ENCODE results near the gene ITGA2. TPM values are rescaled to one million over a fixed set of nuclear protein-coding genes. Genes with fewer than 3 reads are reported as not detected.
A peak's percentile ranks its signal among the peaks of the same experiment; 100 is the strongest.

ITGA2 gene
- total RNA-seq, 2 donors from 2014 or later: 0.79 to 1.7 TPM

- DNase-seq (no peak), ATAC-seq (replicated peaks in 1 of 2) (no peak)
- Mint-ChIP-seq H3K27ac (no peak overlapping the region), H3K36me3 (ENCODE audit: insufficient read depth in 2 of 2) (peaks cover 0 to 3% of the 10 kb centered on the region in 2 donors), H3K4me3 (no peak overlapping the region), H3K27me3 (ENCODE audit: low read depth) (peaks cover 60% of the 10 kb centered on the region), H3K4me1 (ENCODE audit: low read depth) (peaks cover 8% of the 10 kb centered on the region), H3K9me3 (no peaks in the 10 kb centered on the region)
These were observed 74.0 kb downstream of the ITGA2 start for GRCh38 chr5:53063176-53063575.

DNA sequence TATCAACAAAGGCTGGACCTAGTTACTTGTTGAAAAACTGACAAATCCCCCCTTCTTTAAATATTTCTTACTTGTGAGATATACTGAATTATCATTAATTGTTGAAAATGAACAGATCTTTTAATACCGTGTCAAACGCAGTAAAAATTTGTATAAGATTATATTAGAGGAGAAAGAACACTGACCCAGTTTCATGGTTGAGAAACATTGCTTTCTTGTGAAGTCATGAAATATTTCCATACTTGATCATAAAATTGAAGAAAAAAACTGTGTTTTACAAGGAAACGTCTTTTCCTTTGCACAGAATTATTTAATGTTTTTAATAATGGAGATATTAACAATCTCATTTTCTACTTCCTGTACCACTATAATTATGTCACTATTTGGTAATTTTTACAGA is 74.6 kb downstream of the ITGA2 start:
- Mint-ChIP-seq H3K27me3 (ENCODE audit: low read depth) (peaks cover 54% of the 10 kb centered on the region), H3K4me1 (ENCODE audit: low read depth) (peaks cover 8% of the 10 kb centered on the region), H3K9me3 (no peaks in the 10 kb centered on the region), H3K4me3 (no peak overlapping the region), H3K27ac (no peak overlapping the region), H3K36me3 (ENCODE audit: insufficient read depth in 2 of 2) (peaks cover 0 to 3% of the 10 kb centered on the region in 2 donors)
- DNase-seq (no peak), ATAC-seq (replicated peaks in 1 of 2) (no peak)

GRCh38 chr5:53066088-53066487 is 76.9 kb downstream of the ITGA2 start:
- ATAC-seq (replicated peaks in 1 of 2) (no peak), DNase-seq (no peak)
- Mint-ChIP-seq H3K4me1 (ENCODE audit: low read depth) (peaks cover 24% of the 10 kb centered on the region), H3K27me3 (ENCODE audit: low read depth) (peaks cover 31% of the 10 kb centered on the region), H3K4me3 (no peak overlapping the region), H3K36me3 (ENCODE audit: insufficient read depth in 2 of 2) (peaks cover 0 to 1% of the 10 kb centered on the region in 2 donors), H3K27ac (no peak overlapping the region), H3K9me3 (no peaks in the 10 kb centered on the region)

DNA sequence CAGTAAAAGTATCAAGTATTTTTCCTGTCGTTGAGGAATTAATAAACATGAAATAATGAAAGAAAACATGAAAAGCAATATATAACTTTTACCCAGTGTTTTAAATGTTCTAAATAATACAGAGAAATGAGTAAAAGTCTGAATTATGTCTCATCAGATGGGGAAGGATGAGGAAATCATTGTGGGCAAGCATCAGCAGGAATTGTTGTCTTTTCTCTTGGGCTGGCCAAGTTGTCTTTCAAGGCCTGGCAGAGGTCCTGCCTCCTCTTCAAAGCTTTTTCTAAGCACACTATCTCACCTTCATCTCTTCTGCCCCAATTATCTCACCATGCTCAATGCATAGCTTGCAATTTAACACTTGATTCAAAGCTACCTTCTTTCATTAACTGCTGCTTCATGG is 78.5 kb downstream of the ITGA2 start:
- ATAC-seq (replicated peaks in 1 of 2) (no peak), DNase-seq (no peak)
- peaks cover 0 to 1% of the 10 kb centered on the region in 2 donors for H3K36me3 Mint-ChIP-seq (ENCODE audit: insufficient read depth in 2 of 2)
- H3K9me3 Mint-ChIP-seq: no peaks in the 10 kb centered on the region
- H3K27ac Mint-ChIP-seq: no peak overlapping the region
- no peak overlapping the region for H3K4me3 Mint-ChIP-seq
- H3K27me3 Mint-ChIP-seq (ENCODE audit: low read depth): peaks cover 30% of the 10 kb centered on the region
- H3K4me1 Mint-ChIP-seq (ENCODE audit: low read depth): peaks cover 29% of the 10 kb centered on the region

DNA sequence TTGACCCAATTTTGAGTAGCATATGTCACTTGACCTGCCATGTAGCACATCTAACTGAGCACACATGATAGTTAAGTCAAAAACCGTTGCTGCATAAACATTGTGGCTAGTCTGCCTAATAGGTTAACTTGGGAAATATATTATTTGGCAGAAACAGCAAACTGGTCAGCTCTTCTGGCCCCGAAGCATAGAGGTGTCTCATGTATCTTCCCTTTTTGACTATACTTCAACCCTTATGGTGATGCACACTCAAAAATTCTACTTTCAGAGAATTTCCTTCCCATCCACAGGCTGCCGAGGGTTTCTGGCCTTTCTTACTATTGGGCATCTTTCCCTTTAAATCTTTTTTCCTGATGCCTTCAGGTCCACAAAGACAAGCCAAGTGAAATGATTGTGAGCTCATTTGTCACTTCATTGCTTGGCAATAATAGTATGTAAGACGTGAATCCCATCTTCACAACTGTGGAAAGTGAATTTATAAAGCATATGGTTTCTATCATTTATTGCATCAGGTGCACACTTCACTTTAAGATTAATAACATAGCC is 79.2 kb downstream of the ITGA2 start:
- no peak for ATAC-seq (replicated peaks in 1 of 2)
- no peak for DNase-seq
- Mint-ChIP-seq H3K4me1 (ENCODE audit: low read depth) (peaks cover 29% of the 10 kb centered on the region), H3K9me3 (no peaks in the 10 kb centered on the region), H3K36me3 (ENCODE audit: insufficient read depth in 2 of 2) (peaks cover 0 to 1% of the 10 kb centered on the region in 2 donors), H3K27me3 (ENCODE audit: low read depth) (peaks cover 35% of the 10 kb centered on the region), H3K4me3 (no peak overlapping the region), H3K27ac (no peak overlapping the region)

DNA sequence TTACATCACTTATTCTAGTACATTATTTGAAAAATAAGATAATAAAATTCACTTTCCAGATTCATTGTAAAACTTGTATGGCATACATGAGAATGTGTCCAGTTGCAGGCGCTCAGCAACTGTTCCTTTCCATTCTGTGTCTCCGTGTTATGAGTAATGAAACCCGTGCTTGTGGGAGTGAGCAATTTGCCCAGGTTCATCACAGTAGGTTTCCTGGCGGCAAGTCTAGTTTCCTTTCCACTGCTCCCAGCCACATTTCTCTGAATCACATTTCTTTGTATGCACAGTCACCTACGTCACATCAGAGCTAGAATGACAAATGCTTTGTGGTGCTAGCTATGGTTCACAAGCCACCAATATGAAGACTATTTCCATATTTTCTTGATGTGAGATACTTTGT is 80.5 kb downstream of the ITGA2 start:
- peaks cover 0 to 1% of the 10 kb centered on the region in 2 donors for H3K36me3 Mint-ChIP-seq (ENCODE audit: insufficient read depth in 2 of 2)
- H3K27ac Mint-ChIP-seq: peak overlapping the region; percentile 75
- H3K4me1 Mint-ChIP-seq (ENCODE audit: low read depth): peaks cover 29% of the 10 kb centered on the region
- DNase-seq: peak; percentile 76 to 81
- no peaks in the 10 kb centered on the region for H3K9me3 Mint-ChIP-seq
- peak; percentile 99 for ATAC-seq (replicated peaks in 1 of 2)
- peaks cover 42% of the 10 kb centered on the region for H3K27me3 Mint-ChIP-seq (ENCODE audit: low read depth)
- H3K4me3 Mint-ChIP-seq: peak overlapping the region; percentile 6 to 38

DNA sequence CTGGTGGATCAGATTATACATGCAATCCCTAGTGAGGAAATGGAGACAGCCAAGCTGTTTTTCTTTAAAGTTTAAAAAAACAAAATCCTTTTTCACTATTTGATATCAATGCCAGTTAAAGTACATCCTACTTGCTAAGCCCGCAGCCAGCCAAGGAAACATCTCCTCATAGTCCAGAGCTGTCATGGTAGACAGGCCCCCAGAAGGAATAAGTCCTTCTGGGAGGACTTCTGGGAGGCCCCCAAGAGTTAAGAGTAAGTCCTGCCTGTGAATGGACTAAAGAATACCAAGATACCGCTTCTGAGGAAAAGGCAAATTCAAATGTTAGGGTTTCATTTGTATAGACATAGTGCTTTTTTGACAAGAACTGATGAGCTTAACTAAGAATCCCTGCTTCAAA is 82.1 kb downstream of the ITGA2 start:
- ATAC-seq (replicated peaks in 1 of 2) (no peak), DNase-seq (no peak)
- peaks cover 29% of the 10 kb centered on the region for H3K4me1 Mint-ChIP-seq (ENCODE audit: low read depth)
- peaks cover 0 to 1% of the 10 kb centered on the region in 2 donors for H3K36me3 Mint-ChIP-seq (ENCODE audit: insufficient read depth in 2 of 2)
- H3K4me3 Mint-ChIP-seq: no peak overlapping the region
- peaks cover 44% of the 10 kb centered on the region for H3K27me3 Mint-ChIP-seq (ENCODE audit: low read depth)
- no peaks in the 10 kb centered on the region for H3K9me3 Mint-ChIP-seq
- H3K27ac Mint-ChIP-seq: no peak overlapping the region

DNA sequence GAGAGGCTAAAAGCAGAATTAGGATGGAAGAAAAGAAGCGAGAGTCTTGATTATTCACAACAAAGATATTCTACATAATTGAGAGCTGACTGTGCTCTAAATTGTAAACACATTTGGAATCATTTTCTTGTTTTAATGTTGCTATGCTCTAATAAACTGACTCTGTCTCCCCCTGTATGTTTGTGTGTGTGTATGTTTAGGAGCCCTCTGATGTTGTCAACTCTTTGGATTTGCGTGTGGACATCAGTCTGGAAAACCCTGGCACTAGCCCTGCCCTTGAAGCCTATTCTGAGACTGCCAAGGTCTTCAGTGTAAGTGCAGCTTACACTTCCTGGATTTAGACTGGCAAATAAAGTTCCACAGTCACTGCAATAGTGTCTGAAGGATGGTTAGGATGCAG is 82.6 kb downstream of the ITGA2 start:
- DNase-seq: no peak
- peaks cover 48% of the 10 kb centered on the region for H3K27me3 Mint-ChIP-seq (ENCODE audit: low read depth)
- no peaks in the 10 kb centered on the region for H3K9me3 Mint-ChIP-seq
- H3K4me3 Mint-ChIP-seq: no peak overlapping the region
- H3K4me1 Mint-ChIP-seq (ENCODE audit: low read depth): peaks cover 29% of the 10 kb centered on the region
- peaks cover 0 to 1% of the 10 kb centered on the region in 2 donors for H3K36me3 Mint-ChIP-seq (ENCODE audit: insufficient read depth in 2 of 2)
- no peak for ATAC-seq (replicated peaks in 1 of 2)
- H3K27ac Mint-ChIP-seq: no peak overlapping the region

GRCh38 chr5:53073348-53073747 is 84.2 kb downstream of the ITGA2 start:
- Mint-ChIP-seq H3K4me3 (no peak overlapping the region), H3K27me3 (ENCODE audit: low read depth) (peaks cover 46% of the 10 kb centered on the region), H3K4me1 (ENCODE audit: low read depth) (peaks cover 21% of the 10 kb centered on the region), H3K27ac (no peak overlapping the region), H3K36me3 (ENCODE audit: insufficient read depth in 2 of 2) (peaks cover 0 to 3% of the 10 kb centered on the region in 2 donors), H3K9me3 (no peaks in the 10 kb centered on the region)
- ATAC-seq (replicated peaks in 1 of 2) (no peak), DNase-seq (no peak)

GRCh38 chr5:53076014-53076583 is 86.9 kb downstream of the ITGA2 start:
- Mint-ChIP-seq H3K4me3 (no peak overlapping the region), H3K27ac (no peak overlapping the region), H3K36me3 (ENCODE audit: insufficient read depth in 2 of 2) (peaks cover 0 to 3% of the 10 kb centered on the region in 2 donors), H3K9me3 (no peaks in the 10 kb centered on the region), H3K4me1 (ENCODE audit: low read depth) (peaks cover 14% of the 10 kb centered on the region), H3K27me3 (ENCODE audit: low read depth) (peaks cover 46% of the 10 kb centered on the region)
- ATAC-seq (replicated peaks in 1 of 2): no peak
- no peak for DNase-seq

GRCh38 chr5:53080271-53080670 is 91.1 kb downstream of the ITGA2 start:
- no peaks in the 10 kb centered on the region for H3K9me3 Mint-ChIP-seq
- no peak overlapping the region for H3K4me3 Mint-ChIP-seq
- peak; percentile 69 to 95 for ATAC-seq (replicated peaks in 1 of 2)
- peaks cover 0 to 3% of the 10 kb centered on the region in 2 donors for H3K36me3 Mint-ChIP-seq (ENCODE audit: insufficient read depth in 2 of 2)
- H3K4me1 Mint-ChIP-seq (ENCODE audit: low read depth): peaks cover 26% of the 10 kb centered on the region
- H3K27ac Mint-ChIP-seq: no peak overlapping the region
- peaks cover 47% of the 10 kb centered on the region for H3K27me3 Mint-ChIP-seq (ENCODE audit: low read depth)
- DNase-seq: no peak

DNA sequence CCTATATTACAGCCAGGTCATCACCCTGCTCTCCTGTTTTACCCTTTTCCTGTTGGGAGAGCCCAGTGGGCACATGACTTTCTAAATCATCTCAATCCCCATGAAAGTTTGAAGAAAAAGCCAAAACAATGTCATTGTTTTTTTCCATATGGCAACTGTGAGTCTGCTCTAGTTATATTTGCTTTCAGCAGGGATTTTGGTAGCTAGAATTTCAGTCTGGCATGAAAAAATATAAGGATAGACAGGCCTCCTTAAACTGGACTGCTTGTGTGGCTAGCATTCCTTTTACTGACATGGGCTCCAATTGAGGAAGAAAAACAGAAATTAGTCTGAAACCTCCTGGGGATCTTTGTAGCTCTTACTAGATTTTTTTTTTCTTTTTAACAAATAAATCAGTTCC is 94.8 kb downstream of the ITGA2 start:
- Mint-ChIP-seq H3K4me3 (no peak overlapping the region), H3K9me3 (no peaks in the 10 kb centered on the region), H3K36me3 (ENCODE audit: insufficient read depth in 2 of 2) (no peaks in the 10 kb centered on the region), H3K4me1 (ENCODE audit: low read depth) (peaks cover 31% of the 10 kb centered on the region), H3K27me3 (ENCODE audit: low read depth) (peaks cover 43% of the 10 kb centered on the region), H3K27ac (no peak overlapping the region)
- DNase-seq (no peak), ATAC-seq (replicated peaks in 1 of 2) (no peak)

- ATAC-seq (replicated peaks in 1 of 2): no peak
- H3K27ac Mint-ChIP-seq: no peak overlapping the region
- H3K9me3 Mint-ChIP-seq: no peaks in the 10 kb centered on the region
- H3K4me1 Mint-ChIP-seq (ENCODE audit: low read depth): peaks cover 37% of the 10 kb centered on the region
- H3K36me3 Mint-ChIP-seq (ENCODE audit: insufficient read depth in 2 of 2): no peaks in the 10 kb centered on the region
- no peak overlapping the region for H3K4me3 Mint-ChIP-seq
- H3K27me3 Mint-ChIP-seq (ENCODE audit: low read depth): peaks cover 43% of the 10 kb centered on the region
- DNase-seq: no peak
These were observed 95.5 kb downstream of the ITGA2 start for GRCh38 chr5:53084546-53085255.
